ENCODE results near the gene ZNF107.

The ZNF107 gene

DNA sequence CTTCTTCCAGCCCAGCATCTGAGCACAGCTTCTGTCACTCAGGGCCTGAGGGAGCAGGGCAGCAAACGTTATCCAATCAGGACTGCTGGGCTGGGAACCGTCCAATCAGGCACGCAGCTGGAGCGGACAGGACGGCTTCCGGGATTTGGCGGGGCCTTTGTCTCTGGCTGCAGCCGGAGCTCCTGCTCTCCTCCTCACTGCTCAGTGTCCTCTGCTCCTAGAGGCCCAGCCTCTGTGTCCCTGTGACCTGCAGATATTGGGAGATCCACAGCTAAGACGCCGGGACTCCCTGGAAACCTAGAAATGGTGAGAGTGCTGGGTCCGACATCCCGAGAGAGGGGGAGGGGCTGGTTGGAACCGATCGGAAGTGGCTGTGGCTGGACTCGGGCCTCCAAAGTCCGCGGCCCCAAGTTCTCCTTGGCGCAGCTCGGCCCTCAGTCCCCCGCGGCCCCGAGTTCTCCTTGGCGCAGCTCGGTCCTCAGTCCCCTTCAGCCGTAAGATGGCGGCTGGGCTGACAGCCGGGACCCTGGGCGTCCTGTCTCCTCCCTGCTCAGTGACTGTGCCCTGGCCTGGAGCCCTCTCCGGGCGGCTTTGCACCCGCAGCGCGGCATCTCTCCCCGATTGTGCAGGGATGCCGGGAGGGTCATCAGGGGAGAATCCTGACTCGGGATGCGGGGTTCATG is at the start of gene ZNF107:
Gene ZNF107, plus strand, starts transcription at position 154 of the 683 bp plus-strand sequence. Its CDS starts 150 bp downstream, at position 304.
- H3K36me3 ChIP-seq: peaks cover 33% of the 10 kb centered on the region
- peak within 1 kb of the TSS; percentile 84 for H3K4me2 ChIP-seq
- peak within 1 kb of the TSS; percentile 99 for H3K27ac ChIP-seq
- no peaks in the 10 kb centered on the region for H3K27me3 ChIP-seq
- H3K9me3 ChIP-seq: peaks cover 38% of the 10 kb centered on the region
- H3K4me1 ChIP-seq: peaks cover 12% of the 10 kb centered on the region
- peak within 1 kb of the TSS; percentile 98 for H3K9ac ChIP-seq
- peaks cover 6% of the 10 kb centered on the region; the same call in 1 of the 2 replicates for H4K20me1 ChIP-seq
- H3K4me3 ChIP-seq: peak within 1 kb of the TSS; percentile 95
- no peak for TF ChIP-seq Cebpa-rat (IDR thresholded peaks at IDR 0.05)

DNA sequence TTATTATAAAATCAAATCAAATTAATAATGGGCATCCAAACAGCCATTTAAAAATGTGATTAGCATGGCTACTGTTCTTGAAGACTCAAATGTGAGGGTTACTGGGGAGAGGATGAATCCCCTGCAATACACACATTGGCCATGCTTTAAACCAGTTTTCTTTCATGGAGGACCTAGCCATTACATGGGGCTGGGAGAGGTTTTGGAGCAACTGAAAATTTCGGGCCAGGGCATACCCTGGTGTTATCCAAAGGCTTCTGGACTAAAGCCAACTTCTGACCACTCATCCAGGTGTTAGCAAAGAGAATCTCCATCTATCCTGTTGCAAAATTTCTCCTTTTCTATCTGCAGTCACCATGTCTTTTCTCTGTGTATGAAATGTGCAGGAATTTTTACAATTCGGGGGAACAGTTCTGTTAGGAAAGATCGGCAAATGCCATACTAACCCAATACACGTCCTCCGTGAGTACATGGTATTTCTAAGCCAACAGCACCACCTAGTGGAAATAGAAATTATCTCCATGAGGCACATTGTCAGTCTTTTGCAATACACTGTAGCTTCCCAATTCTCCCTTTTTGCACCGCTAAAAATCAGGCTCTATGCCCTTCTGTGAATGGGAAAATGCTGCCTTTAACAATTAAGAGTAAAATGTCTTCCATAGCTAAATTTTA is 47.0 kb upstream of the ZNF107 start:
- H3K9ac ChIP-seq: no peak overlapping the region
- H3K4me3 ChIP-seq: no peak overlapping the region
- no peaks in the 10 kb centered on the region for H3K36me3 ChIP-seq
- H3K9me3 ChIP-seq: peaks cover 32% of the 10 kb centered on the region
- H4K20me1 ChIP-seq: no peaks in the 10 kb centered on the region
- no peaks in the 10 kb centered on the region for H3K4me1 ChIP-seq
- no peak overlapping the region for H3K27ac ChIP-seq
- no peaks in the 10 kb centered on the region for H3K27me3 ChIP-seq
- TF ChIP-seq Cebpa-rat (IDR thresholded peaks at IDR 0.05): no peak
- no peak overlapping the region for H3K4me2 ChIP-seq

DNA sequence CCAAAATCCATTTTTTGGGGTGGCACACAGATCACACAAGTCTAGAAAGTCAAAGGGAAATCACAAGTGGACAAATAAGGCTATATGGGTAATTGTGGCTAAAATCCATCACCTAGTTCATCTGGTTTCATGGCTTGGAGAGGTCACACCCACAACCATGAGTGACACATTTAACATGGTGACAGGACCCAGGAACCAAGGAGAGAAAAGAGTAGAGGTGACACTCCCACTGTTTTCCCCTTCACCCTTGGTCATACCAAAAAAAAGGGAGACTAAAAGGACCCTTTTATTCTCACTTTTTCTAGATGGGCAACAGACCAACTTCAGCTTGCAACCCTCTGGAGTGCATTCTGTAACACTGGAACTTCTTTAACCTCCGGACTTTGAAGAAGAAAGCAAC is 46.2 kb upstream of the ZNF107 start:
- no peaks in the 10 kb centered on the region for H4K20me1 ChIP-seq
- H3K9ac ChIP-seq: no peak overlapping the region
- peaks cover 32% of the 10 kb centered on the region for H3K9me3 ChIP-seq
- no peak overlapping the region for H3K27ac ChIP-seq
- H3K27me3 ChIP-seq: no peaks in the 10 kb centered on the region
- no peaks in the 10 kb centered on the region for H3K36me3 ChIP-seq
- no peak overlapping the region for H3K4me2 ChIP-seq
- no peak for TF ChIP-seq Cebpa-rat (IDR thresholded peaks at IDR 0.05)
- no peak overlapping the region for H3K4me3 ChIP-seq
- no peaks in the 10 kb centered on the region for H3K4me1 ChIP-seq

DNA sequence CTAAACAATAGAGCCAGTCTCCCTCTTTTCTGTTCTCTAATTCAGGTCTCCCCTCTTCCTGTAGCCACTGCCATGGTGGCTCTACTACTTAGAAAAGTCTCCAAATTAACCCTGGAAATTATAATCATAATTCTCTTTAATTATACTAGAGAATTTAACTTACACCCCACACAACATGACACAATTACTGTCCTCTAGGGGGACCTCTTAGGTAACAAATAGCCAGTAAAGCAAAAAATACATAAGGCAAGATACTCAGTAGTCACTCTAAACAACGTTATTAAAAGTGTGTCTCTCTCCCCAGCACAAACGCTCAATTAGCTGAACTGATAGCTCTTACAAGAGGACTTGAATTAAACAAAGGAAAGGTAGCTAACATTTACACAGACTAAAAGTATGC is 44.3 kb upstream of the ZNF107 start:
- no peak overlapping the region for H3K27ac ChIP-seq
- H3K9me3 ChIP-seq: peaks cover 32% of the 10 kb centered on the region
- H3K9ac ChIP-seq: no peak overlapping the region
- H4K20me1 ChIP-seq: no peaks in the 10 kb centered on the region
- no peak for TF ChIP-seq Cebpa-rat (IDR thresholded peaks at IDR 0.05)
- H3K4me2 ChIP-seq: no peak overlapping the region
- no peaks in the 10 kb centered on the region for H3K27me3 ChIP-seq
- H3K4me3 ChIP-seq: no peak overlapping the region
- H3K36me3 ChIP-seq: no peaks in the 10 kb centered on the region
- no peaks in the 10 kb centered on the region for H3K4me1 ChIP-seq

DNA sequence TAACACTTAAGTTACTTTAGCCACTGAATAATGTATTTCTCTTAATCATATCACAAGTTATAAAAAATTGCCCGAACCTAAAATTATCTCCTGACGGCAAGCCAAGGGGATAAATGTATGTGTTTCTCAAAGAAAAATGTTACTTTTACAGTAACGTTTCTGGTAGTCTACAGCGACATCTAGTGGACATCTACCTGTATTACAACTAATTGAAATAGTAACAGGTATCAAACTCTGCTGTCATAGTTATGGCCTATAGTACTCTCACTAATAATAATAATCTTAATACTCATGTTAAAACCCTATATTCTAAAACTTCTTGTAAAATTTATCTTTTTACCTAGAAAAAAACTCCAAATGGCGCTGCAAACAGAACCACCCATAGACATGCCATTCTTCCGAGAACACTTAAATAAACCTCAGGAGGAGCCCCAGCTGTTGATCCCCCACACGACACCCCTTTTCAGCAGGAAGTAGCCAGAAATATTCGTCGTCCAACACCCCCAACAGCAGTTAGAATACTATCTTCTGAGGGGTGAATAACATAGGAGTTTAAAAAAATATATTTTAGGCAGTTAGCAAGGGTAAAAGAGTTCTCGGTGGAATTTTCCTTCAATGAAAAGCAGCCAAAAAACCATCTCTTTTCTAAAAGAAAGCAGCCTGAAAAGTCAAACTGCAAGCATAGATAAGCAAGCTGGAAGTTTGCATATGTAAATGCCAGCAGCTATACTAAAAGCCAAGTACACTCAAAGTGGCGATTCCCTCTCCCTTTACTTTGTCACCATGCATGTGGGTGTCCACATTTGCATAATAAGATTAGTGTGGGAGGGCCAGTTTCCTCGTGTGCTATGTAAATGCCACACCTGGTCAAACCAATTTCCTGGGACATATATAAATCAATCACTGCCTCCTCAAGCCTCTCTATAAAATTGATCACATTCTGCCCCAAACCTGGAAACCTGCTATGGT is 40.5 kb upstream of the ZNF107 start:
- H3K4me1 ChIP-seq: no peaks in the 10 kb centered on the region
- no peak for TF ChIP-seq Cebpa-rat (IDR thresholded peaks at IDR 0.05)
- H3K4me3 ChIP-seq: no peak overlapping the region
- peaks cover 18% of the 10 kb centered on the region for H3K9me3 ChIP-seq
- H3K27ac ChIP-seq: no peak overlapping the region
- H4K20me1 ChIP-seq: no peaks in the 10 kb centered on the region
- H3K9ac ChIP-seq: no peak overlapping the region
- no peak overlapping the region for H3K4me2 ChIP-seq
- H3K27me3 ChIP-seq: no peaks in the 10 kb centered on the region
- no peaks in the 10 kb centered on the region for H3K36me3 ChIP-seq

DNA sequence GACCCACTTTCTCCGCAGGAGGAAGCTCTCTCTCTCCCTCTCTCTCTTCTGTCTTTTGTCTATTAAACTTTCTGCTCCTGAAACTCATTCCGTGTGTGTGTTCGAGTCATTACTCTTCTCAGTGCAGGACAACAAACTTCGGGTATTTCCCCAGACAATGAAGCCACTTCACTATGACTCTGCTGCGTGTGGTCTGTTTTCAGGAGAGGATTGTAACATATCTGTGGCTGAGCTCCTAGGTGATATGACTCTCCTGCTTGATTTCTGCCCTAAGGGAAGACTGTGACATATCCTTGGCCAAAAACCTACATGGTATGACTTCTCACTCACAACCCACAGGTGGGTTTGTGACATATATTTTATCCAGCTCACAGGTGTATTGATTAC is 39.9 kb upstream of the ZNF107 start:
- no peak for TF ChIP-seq Cebpa-rat (IDR thresholded peaks at IDR 0.05)
- H3K27ac ChIP-seq: no peak overlapping the region
- no peaks in the 10 kb centered on the region for H3K36me3 ChIP-seq
- no peaks in the 10 kb centered on the region for H3K4me1 ChIP-seq
- no peak overlapping the region for H3K4me2 ChIP-seq
- no peaks in the 10 kb centered on the region for H4K20me1 ChIP-seq
- no peaks in the 10 kb centered on the region for H3K27me3 ChIP-seq
- H3K9ac ChIP-seq: no peak overlapping the region
- H3K4me3 ChIP-seq: no peak overlapping the region
- H3K9me3 ChIP-seq: peaks cover 12% of the 10 kb centered on the region

DNA sequence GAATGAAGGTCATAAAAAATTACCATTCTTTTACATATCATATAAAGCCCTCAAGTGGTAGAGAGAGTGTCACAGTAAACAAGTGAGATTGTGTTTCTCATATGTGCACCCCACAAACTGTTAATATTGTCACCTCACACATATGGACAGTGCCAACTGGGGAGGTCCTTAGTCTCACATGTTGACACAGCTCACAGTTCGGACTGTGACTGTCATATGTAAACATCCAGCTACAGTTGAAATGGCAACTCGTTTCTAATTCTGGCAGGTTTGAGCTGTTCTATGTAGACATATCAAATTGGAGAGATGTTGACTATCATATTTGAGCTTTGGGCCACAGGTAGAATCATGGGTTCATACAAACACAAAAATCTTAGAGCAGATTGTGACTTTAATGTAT is 39.4 kb upstream of the ZNF107 start:
- no peaks in the 10 kb centered on the region for H4K20me1 ChIP-seq
- H3K27ac ChIP-seq: no peak overlapping the region
- H3K27me3 ChIP-seq: no peaks in the 10 kb centered on the region
- no peak overlapping the region for H3K4me2 ChIP-seq
- H3K4me3 ChIP-seq: no peak overlapping the region
- no peaks in the 10 kb centered on the region for H3K4me1 ChIP-seq
- no peaks in the 10 kb centered on the region for H3K36me3 ChIP-seq
- no peak overlapping the region for H3K9ac ChIP-seq
- TF ChIP-seq Cebpa-rat (IDR thresholded peaks at IDR 0.05): no peak
- H3K9me3 ChIP-seq: peaks cover 7% of the 10 kb centered on the region; the same call in 1 of the 2 replicates

DNA sequence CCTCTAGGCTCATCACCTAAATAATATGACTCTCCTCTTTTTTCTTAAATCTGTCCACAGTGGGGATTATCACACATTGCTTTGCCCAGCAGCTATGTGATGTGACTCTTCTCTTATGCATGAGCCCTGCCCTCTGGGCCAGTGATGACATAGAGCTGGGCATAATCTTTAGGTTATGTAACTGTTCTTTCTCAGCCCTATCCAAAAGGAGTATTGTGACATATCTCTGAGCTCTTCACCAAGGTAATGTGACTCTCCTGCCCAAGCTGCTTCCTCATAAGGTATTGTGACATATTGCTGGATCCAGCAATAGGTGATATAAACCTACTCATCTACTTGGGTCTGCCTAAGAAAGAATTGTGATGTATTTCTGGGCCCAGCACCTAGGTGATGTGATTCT is 37.7 kb upstream of the ZNF107 start:
- H3K36me3 ChIP-seq: no peaks in the 10 kb centered on the region
- H3K4me3 ChIP-seq: no peak overlapping the region
- no peak for TF ChIP-seq Cebpa-rat (IDR thresholded peaks at IDR 0.05)
- H3K4me1 ChIP-seq: no peaks in the 10 kb centered on the region
- no peak overlapping the region for H3K9ac ChIP-seq
- H4K20me1 ChIP-seq: no peaks in the 10 kb centered on the region
- H3K4me2 ChIP-seq: no peak overlapping the region
- no peak overlapping the region for H3K27ac ChIP-seq
- no peaks in the 10 kb centered on the region for H3K9me3 ChIP-seq
- no peaks in the 10 kb centered on the region for H3K27me3 ChIP-seq

DNA sequence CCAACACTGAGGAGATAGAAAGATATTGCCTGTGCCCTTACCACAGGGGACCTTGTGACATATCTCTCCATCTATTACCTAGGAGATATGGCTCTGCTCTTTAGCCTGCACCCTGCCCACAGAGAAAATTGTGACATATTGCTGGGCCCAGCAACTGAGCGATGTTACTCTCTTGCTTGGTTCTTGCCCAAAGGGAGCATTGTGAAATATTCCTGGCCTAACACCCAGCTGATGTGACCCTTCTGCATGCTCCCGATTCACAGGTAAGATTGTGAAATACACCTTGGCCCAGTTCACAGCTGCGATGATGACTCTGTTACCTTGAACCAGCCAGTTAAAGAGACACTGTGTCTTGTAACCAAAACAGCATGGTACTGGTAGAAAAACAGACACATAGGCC is 37.2 kb upstream of the ZNF107 start:
- H4K20me1 ChIP-seq: no peaks in the 10 kb centered on the region
- no peaks in the 10 kb centered on the region for H3K27me3 ChIP-seq
- TF ChIP-seq Cebpa-rat (IDR thresholded peaks at IDR 0.05): no peak
- H3K9me3 ChIP-seq: no peaks in the 10 kb centered on the region
- no peaks in the 10 kb centered on the region for H3K4me1 ChIP-seq
- H3K36me3 ChIP-seq: no peaks in the 10 kb centered on the region
- no peak overlapping the region for H3K9ac ChIP-seq
- H3K4me2 ChIP-seq: no peak overlapping the region
- H3K4me3 ChIP-seq: no peak overlapping the region
- H3K27ac ChIP-seq: no peak overlapping the region

DNA sequence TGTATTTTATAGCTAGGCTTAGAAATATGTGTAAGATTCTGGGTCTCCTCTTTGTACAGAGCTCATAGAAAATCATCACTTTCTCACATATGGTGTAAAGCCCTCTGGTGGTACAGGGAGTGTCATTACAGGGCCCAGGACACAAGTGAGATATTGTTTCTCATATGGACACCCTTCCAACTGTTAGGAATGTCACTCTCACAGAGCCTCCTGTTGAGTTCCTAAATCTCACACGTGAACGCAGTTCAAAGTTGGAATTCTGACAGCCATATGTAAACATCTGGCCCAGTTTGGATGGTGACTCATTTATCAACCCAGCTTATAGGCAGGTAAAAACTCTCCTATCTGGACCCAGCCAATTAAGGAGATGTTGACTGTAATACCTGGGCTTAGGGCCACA is 35.4 kb upstream of the ZNF107 start:
- no peaks in the 10 kb centered on the region for H3K36me3 ChIP-seq
- no peaks in the 10 kb centered on the region for H3K9me3 ChIP-seq
- H3K9ac ChIP-seq: no peak overlapping the region
- H3K4me2 ChIP-seq: no peak overlapping the region
- no peaks in the 10 kb centered on the region for H3K27me3 ChIP-seq
- TF ChIP-seq Cebpa-rat (IDR thresholded peaks at IDR 0.05): no peak
- no peaks in the 10 kb centered on the region for H4K20me1 ChIP-seq
- no peak overlapping the region for H3K27ac ChIP-seq
- no peaks in the 10 kb centered on the region for H3K4me1 ChIP-seq
- no peak overlapping the region for H3K4me3 ChIP-seq
